Upper lobe of left lung (tissue), 6 donors: ENCODE data around the gene RNF227. TPM values are rescaled to one million over a fixed set of nuclear protein-coding genes. Genes with fewer than 3 reads are reported as not detected.

Experiments used
- ATAC-seq, 2 donors: fragments of 200-7000 bp; cut with Tn5 transposase; one replicate each; pipeline ENCODE4 v1.9.1; 2022; ENCODE audit warnings: mild to moderate bottlenecking in 2 of 2, moderate library complexity in 2 of 2; ENCODE audit not compliant: low FRiP score in 2 of 2
- DNase-seq, 2 donors: peaks; one replicate each; pipeline ENCODE4 v3.0.0-alpha.2; 2019 to 2020
- H3K27ac ChIP-seq, 4 donors: fragments of 200-600 bp; sonication (generic); one replicate each; pipeline ENCODE4 v1.5.1; 2016 to 2019
- H3K27me3 ChIP-seq, 4 donors: fragments of 200-600 bp; sonication (generic); one replicate each; pipeline ENCODE4 v1.5.1; 2017 to 2019
- H3K36me3 ChIP-seq, 4 donors: fragments of 200-600 bp; sonication (generic); one replicate each; pipeline ENCODE4 v1.5.1; 2016 to 2019
- H3K4me1 ChIP-seq, 4 donors: fragments of 200-600 bp; sonication (generic); one replicate each; pipeline ENCODE4 v1.5.1; 2018 to 2019
- H3K4me3 ChIP-seq, 4 donors: fragments of 200-600 bp; sonication (generic); one replicate each; pipeline ENCODE4 v1.5.1; 2017 to 2019; ENCODE audit warnings: mild to moderate bottlenecking in 2 of 4, moderate library complexity in 1 of 4
- H3K9me3 ChIP-seq, 4 donors: fragments of 200-600 bp; sonication (generic); one replicate each; pipeline ENCODE4 v1.5.1; 2018 to 2019
- CTCF ChIP-seq, 6 experiments: fragments of 450-650 bp in 4 of 6; fragments of 200-600 bp in 2 of 6; sonication (generic) in 2 of 6; IDR thresholded peaks; one replicate each; pipeline ENCODE4 v1.5.1; 2016 to 2019; ENCODE audit warnings: antibody characterized with exemption in 6 of 6
- EP300 ChIP-seq, 4 donors: sonication (generic); formaldehyde crosslinking; IDR thresholded peaks; one replicate each; pipeline ENCODE4 v1.5.1; 2017; ENCODE audit warnings: antibody characterized with exemption in 4 of 4, control low read depth in 2 of 4
- POLR2A ChIP-seq, 4 donors: fragments of 450-650 bp; IDR thresholded peaks; one replicate each; pipeline ENCODE4 v1.5.1; 2016 to 2017; ENCODE audit warnings: antibody characterized with exemption in 4 of 4, mild to moderate bottlenecking in 2 of 4
- POLR2AphosphoS5 ChIP-seq, 2 donors: sonication (generic); formaldehyde crosslinking; IDR thresholded peaks; one replicate each; pipeline ENCODE4 v1.5.1; 2017; ENCODE audit warnings: antibody characterized with exemption in 2 of 2
- whole genome bisulfite sequencing, 2 donors: methylation state at CpG; one replicate each; pipeline ENCODE4 v1.1.5; 2017 to 2018; 5-methylcytosine and 5-hydroxymethylcytosine counted together
- total RNA-seq, 6 donors: library from RNA; depleted of rRNA in 4 of 6; stranded (reverse); fragments of >200 nt in 4 of 6; gene quantifications; one replicate each; pipeline versions ENCODE4 v1.1.0 to v1.2.1, GENCODE V29; 2016 to 2021
- donor health status: DM: no; HTN: no; CAD: no; lungs with moderate emphysema.
- donor health status: DM: no; HTN: yes; CAD: no; lungs with severe emphysema.

RNF227 gene
- total RNA-seq, 6 donors from 2014 or later: 5.5 to 24.5 (median 6.3) TPM

GRCh38 chr17:7882068-7882467 is 34.0 kb downstream of the RNF227 start:
- H3K4me3 ChIP-seq: no peak overlapping the region
- WGBS, 2 donors: 61 to 72% methylated on average over 7 of the region's 7 CpGs
- H3K27me3 ChIP-seq: no peaks in the 10 kb centered on the region
- no peaks in the 10 kb centered on the region for H3K9me3 ChIP-seq
- no peak for TF ChIP-seq POLR2AphosphoS5 (IDR thresholded peaks at IDR 0.05)
- no peak for TF ChIP-seq CTCF (IDR thresholded peaks at IDR 0.05)
- TF ChIP-seq POLR2A (IDR thresholded peaks at IDR 0.05): no peak
- TF ChIP-seq EP300 (IDR thresholded peaks at IDR 0.05): no peak
- H3K36me3 ChIP-seq: peaks cover 0 to 19% (median 2%) of the 10 kb centered on the region in 4 donors
- ATAC-seq: no peak
- DNase-seq: no peak
- H3K27ac ChIP-seq: peak overlapping the region in 2 of 4 donors; percentile 7 to 24
- peaks cover 28 to 38% (median 32%) of the 10 kb centered on the region in 4 donors for H3K4me1 ChIP-seq

- no peak for ATAC-seq
- DNase-seq: no peak
- Histone ChIP-seq H3K9me3 (no peaks in the 10 kb centered on the region), H3K4me3 (no peak overlapping the region), H3K27ac (peak overlapping the region in 2 of 4 donors; percentile 5 to 24), H3K27me3 (no peaks in the 10 kb centered on the region), H3K36me3 (peaks cover 0 to 19% (median 2%) of the 10 kb centered on the region in 4 donors), H3K4me1 (peaks cover 22 to 31% (median 26%) of the 10 kb centered on the region in 4 donors)
- 43 to 50% methylated on average over 7 of the region's 7 CpGs for WGBS, 2 donors
- TF ChIP-seq CTCF (IDR thresholded peaks at IDR 0.05): no peak
Measured at GRCh38 chr17:7881276-7882054, 34.6 kb downstream of the RNF227 start.

DNA sequence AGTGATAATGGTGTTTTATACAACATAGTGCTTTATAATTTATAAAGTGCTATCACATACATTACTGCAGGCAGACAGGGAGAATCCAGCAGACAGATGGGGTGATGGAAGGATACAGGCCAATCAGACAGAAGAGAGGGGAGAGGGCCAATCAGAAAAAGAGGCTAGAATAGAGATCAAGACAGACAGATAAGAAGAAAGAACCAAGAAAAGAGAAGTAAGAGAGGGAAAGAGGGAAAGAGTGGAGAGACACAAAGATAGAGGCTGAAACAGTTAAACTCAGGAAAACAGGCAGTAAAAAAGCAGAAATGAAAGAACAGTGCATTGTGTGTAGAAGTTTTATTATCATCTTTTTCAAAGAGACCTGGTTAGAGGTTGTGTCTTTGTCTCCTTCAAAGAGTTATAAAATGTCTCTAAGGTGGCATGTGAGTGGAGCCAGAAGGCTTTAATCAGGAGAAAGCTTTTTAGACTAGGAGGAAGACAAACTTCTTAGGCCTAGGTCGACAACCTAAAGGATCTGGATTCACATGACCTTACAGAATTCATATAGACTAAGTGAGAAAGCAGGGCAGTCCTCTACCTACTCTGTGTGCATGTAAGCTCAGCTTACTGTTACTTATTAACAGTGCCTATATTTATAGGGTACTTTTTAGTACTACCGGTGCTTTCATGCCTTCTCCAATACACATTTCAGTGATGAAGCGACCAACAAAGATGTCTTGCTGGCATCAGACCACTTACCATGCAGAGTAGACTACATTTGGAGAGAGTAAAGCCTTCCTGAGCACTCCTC is 35.8 kb downstream of the RNF227 start:
- TF ChIP-seq POLR2A (IDR thresholded peaks at IDR 0.05) (no peak), CTCF (IDR thresholded peaks at IDR 0.05) (no peak), POLR2AphosphoS5 (IDR thresholded peaks at IDR 0.05) (no peak), EP300 (IDR thresholded peaks at IDR 0.05) (no peak)
- no peaks in the 10 kb centered on the region for H3K9me3 ChIP-seq
- H3K27ac ChIP-seq: no peak overlapping the region
- 67 to 77% methylated on average over 3 of the region's 3 CpGs for WGBS, 2 donors
- no peak overlapping the region for H3K4me3 ChIP-seq
- ATAC-seq (no peak), DNase-seq (no peak)
- H3K27me3 ChIP-seq: no peaks in the 10 kb centered on the region
- peaks cover 0 to 20% (median 2%) of the 10 kb centered on the region in 4 donors for H3K36me3 ChIP-seq
- H3K4me1 ChIP-seq: peaks cover 11 to 21% (median 19%) of the 10 kb centered on the region in 4 donors

GRCh38 chr17:7878234-7878633 is 37.9 kb downstream of the RNF227 start:
- no peak for DNase-seq
- no peak for ATAC-seq
- peaks cover 0 to 24% (median 2%) of the 10 kb centered on the region in 4 donors for H3K36me3 ChIP-seq
- no peaks in the 10 kb centered on the region for H3K9me3 ChIP-seq
- H3K27me3 ChIP-seq: no peaks in the 10 kb centered on the region
- TF ChIP-seq POLR2AphosphoS5 (IDR thresholded peaks at IDR 0.05) (no peak), CTCF (IDR thresholded peaks at IDR 0.05) (no peak), POLR2A (IDR thresholded peaks at IDR 0.05) (no peak), EP300 (IDR thresholded peaks at IDR 0.05) (no peak)
- 93 to 95% methylated on average over 7 of the region's 7 CpGs for WGBS, 2 donors
- no peak overlapping the region for H3K27ac ChIP-seq
- H3K4me1 ChIP-seq: peaks cover 11 to 20% (median 15%) of the 10 kb centered on the region in 4 donors
- no peak overlapping the region for H3K4me3 ChIP-seq
